ENCODE measurements around the gene PRKD1. TPM values are rescaled to one million over a fixed set of nuclear protein-coding genes. Genes with fewer than 3 reads are reported as not detected.

The PRKD1 gene
- total RNA-seq, 1 experiment from 2014 or later = not detected

GRCh38 chr14:29865299-29865698 is 62.3 kb downstream of the PRKD1 start (continued):
- TF ChIP-seq REST (IDR thresholded peaks at IDR 0.05; ENCODE audit: low read depth) = no peak
- no peak for TF ChIP-seq EGR1 (IDR thresholded peaks at IDR 0.05; ENCODE audit: low read depth)
- no peak for TF ChIP-seq ZFX (IDR thresholded peaks at IDR 0.05)

- H3K79me2 ChIP-seq (ENCODE audit: insufficient read depth, low read length) = no peaks in the 10 kb centered on the region
- CTCF ChIA-PET = no interaction called here
- BruUV-seq (replicated peaks) = no TSS peak
- H3K4me3 ChIP-seq (replicated peaks in 1 of 2; ENCODE audit: low read depth in 1 of 2, low read length in 2 of 2) = no peak overlapping the region
- no peaks in the 10 kb centered on the region for H3K36me3 ChIP-seq (ENCODE audit: control insufficient read depth in 1 of 2, insufficient read depth in 2 of 2, low read length in 2 of 2)
- no peaks in the 10 kb centered on the region for H3K27me3 ChIP-seq (ENCODE audit: insufficient read depth, low read length)
- POLR2A ChIA-PET = no interaction called here
- RAD21 ChIA-PET (ENCODE audit: low non-redundant PET in 1 of 2, low total read pairs in 2 of 2, uncharacterized antibody in 2 of 2, unreplicated experiment in 2 of 2) = no interaction called here
- H3K27ac ChIP-seq (ENCODE audit: low read depth, low read length) = no peak overlapping the region
- no peak overlapping the region for H3K9ac ChIP-seq (ENCODE audit: low read length)
- peaks cover 12 to 30% of the 10 kb centered on the region in 2 experiments; a peak in 2 of 4 replicates for H3K9me3 ChIP-seq (ENCODE audit: control insufficient read depth in 1 of 2, insufficient read depth in 1 of 2, low read depth in 1 of 2, low read length in 2 of 2)
- DNase-seq (ENCODE audit: low read depth, low spot score) (no peak), ATAC-seq (no peak)
- H4K20me1 ChIP-seq (ENCODE audit: insufficient read depth) = no peaks in the 10 kb centered on the region
- TF ChIP-seq EGR1 (IDR thresholded peaks at IDR 0.05; ENCODE audit: low read depth) = no peak
- TF ChIP-seq SRF (IDR thresholded peaks at IDR 0.05; ENCODE audit: low read depth) = no peak
- TF ChIP-seq YY1 (IDR thresholded peaks at IDR 0.05; ENCODE audit: extremely low read depth, insufficient replicate concordance, low read depth, low read length) = no peak
- no peak for TF ChIP-seq POLR2A (IDR thresholded peaks at IDR 0.05; ENCODE audit: borderline replicate concordance, extremely low read depth, insufficient read depth, insufficient read length)
- no peaks in the 10 kb centered on the region for H3K4me1 ChIP-seq (ENCODE audit: control insufficient read depth in 1 of 2, insufficient read depth in 2 of 2, low read length in 2 of 2)
- H3K9me2 ChIP-seq (ENCODE audit: insufficient read depth) = no peaks in the 10 kb centered on the region
- no peak overlapping the region for H3K4me2 ChIP-seq (ENCODE audit: low read length)
- H2AFZ ChIP-seq (ENCODE audit: low read depth, low read length, poor library complexity, severe bottlenecking) = no peak overlapping the region
- intact Hi-C loops (cut with micrococcal nuclease) = no loop called here
Measured at GRCh38 chr14:29861996-29862395, 65.7 kb downstream of the PRKD1 start.

Measured in HCT116 (cell line).